ENCODE measurements around the gene LRRC7.
A peak's percentile ranks its signal among the peaks of the same experiment; 100 is the strongest.

The LRRC7 gene

GRCh38 chr1:70143048-70143659 lies 575.4 kb downstream of the LRRC7 start:
- peak; percentile 55 for TF ChIP-seq CTCF (conservative IDR thresholded peaks at IDR 0.05; ENCODE audit: low read depth, low read length)
- DNase-seq (ENCODE audit: low read depth): peak; percentile 80
- no peak overlapping the region for H3K4me3 ChIP-seq (ENCODE audit: low read depth, low read length)

- peak; percentile 39 for DNase-seq (ENCODE audit: low read depth)
- no peak for TF ChIP-seq CTCF (conservative IDR thresholded peaks at IDR 0.05; ENCODE audit: low read depth, low read length)
Observed at GRCh38 chr1:70146488-70146887, 578.8 kb downstream of the LRRC7 start.

GRCh38 chr1:70150444-70150843 lies 582.7 kb downstream of the LRRC7 start:
- no peak for DNase-seq (ENCODE audit: low read depth)
- H3K4me3 ChIP-seq (ENCODE audit: low read depth, low read length): no peak overlapping the region
- no peak for TF ChIP-seq CTCF (conservative IDR thresholded peaks at IDR 0.05; ENCODE audit: low read depth, low read length)

More at GRCh38 chr1:70146488-70146887, 578.8 kb downstream of the LRRC7 start:
- H3K4me3 ChIP-seq (ENCODE audit: low read depth, low read length): no peak overlapping the region

- no peak overlapping the region for H3K4me3 ChIP-seq (ENCODE audit: low read depth, low read length)
- DNase-seq (ENCODE audit: low read depth): no peak
- TF ChIP-seq CTCF (conservative IDR thresholded peaks at IDR 0.05; ENCODE audit: low read depth, low read length): no peak
Observed at GRCh38 chr1:70153739-70154138, 586.0 kb downstream of the LRRC7 start.

- no peak for TF ChIP-seq CTCF (conservative IDR thresholded peaks at IDR 0.05; ENCODE audit: low read depth, low read length)
- peak; percentile 9 for DNase-seq (ENCODE audit: low read depth)
- H3K4me3 ChIP-seq (ENCODE audit: low read depth, low read length): no peak overlapping the region
Observed at GRCh38 chr1:70156529-70157120, 588.9 kb downstream of the LRRC7 start.

GRCh38 chr1:70164350-70164749 lies 596.6 kb downstream of the LRRC7 start:
- TF ChIP-seq CTCF (conservative IDR thresholded peaks at IDR 0.05; ENCODE audit: low read depth, low read length): no peak

GRCh38 chr1:70168283-70168682 lies 600.6 kb downstream of the LRRC7 start:
- no peak overlapping the region for H3K4me3 ChIP-seq (ENCODE audit: low read depth, low read length)
- TF ChIP-seq CTCF (conservative IDR thresholded peaks at IDR 0.05; ENCODE audit: low read depth, low read length): no peak
- DNase-seq (ENCODE audit: low read depth): no peak

More at GRCh38 chr1:70164350-70164749, 596.6 kb downstream of the LRRC7 start:
- DNase-seq (ENCODE audit: low read depth): no peak
- no peak overlapping the region for H3K4me3 ChIP-seq (ENCODE audit: low read depth, low read length)

Data from choroid plexus epithelial cell (primary cell).